ENCODE data around the gene RBL2.
"Not testable (repeated sequence)": the region's sequence is repeated elsewhere in the genome, so short reads cannot be mapped to it uniquely, and the experiment has no call there.

The RBL2 gene, protein sequence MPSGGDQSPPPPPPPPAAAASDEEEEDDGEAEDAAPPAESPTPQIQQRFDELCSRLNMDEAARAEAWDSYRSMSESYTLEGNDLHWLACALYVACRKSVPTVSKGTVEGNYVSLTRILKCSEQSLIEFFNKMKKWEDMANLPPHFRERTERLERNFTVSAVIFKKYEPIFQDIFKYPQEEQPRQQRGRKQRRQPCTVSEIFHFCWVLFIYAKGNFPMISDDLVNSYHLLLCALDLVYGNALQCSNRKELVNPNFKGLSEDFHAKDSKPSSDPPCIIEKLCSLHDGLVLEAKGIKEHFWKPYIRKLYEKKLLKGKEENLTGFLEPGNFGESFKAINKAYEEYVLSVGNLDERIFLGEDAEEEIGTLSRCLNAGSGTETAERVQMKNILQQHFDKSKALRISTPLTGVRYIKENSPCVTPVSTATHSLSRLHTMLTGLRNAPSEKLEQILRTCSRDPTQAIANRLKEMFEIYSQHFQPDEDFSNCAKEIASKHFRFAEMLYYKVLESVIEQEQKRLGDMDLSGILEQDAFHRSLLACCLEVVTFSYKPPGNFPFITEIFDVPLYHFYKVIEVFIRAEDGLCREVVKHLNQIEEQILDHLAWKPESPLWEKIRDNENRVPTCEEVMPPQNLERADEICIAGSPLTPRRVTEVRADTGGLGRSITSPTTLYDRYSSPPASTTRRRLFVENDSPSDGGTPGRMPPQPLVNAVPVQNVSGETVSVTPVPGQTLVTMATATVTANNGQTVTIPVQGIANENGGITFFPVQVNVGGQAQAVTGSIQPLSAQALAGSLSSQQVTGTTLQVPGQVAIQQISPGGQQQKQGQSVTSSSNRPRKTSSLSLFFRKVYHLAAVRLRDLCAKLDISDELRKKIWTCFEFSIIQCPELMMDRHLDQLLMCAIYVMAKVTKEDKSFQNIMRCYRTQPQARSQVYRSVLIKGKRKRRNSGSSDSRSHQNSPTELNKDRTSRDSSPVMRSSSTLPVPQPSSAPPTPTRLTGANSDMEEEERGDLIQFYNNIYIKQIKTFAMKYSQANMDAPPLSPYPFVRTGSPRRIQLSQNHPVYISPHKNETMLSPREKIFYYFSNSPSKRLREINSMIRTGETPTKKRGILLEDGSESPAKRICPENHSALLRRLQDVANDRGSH

DNA sequence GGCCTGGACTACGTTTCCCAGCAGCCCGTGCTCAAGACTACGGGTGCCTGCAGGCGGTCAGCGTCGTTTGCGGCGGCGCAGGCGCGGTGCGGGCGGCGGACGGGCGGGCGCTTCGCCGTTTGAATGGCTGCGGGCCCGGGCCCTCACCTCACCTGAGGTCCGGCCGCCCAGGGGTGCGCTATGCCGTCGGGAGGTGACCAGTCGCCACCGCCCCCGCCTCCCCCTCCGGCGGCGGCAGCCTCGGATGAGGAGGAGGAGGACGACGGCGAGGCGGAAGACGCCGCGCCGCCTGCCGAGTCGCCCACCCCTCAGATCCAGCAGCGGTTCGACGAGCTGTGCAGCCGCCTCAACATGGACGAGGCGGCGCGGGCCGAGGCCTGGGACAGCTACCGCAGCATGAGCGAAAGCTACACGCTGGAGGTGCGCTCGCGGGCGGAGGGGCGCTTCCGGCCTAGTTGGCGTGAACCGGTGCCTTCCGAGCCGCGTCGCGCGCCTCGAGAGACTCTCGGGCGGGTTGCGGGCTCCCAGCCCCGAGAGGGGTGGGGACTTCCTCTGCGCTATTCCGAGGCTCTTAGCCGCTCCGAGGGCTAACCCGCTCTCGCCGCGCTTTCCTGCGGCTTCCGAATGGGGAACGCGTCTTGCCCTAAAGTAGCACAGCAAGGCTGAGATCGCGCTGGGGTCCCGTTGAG, at the start of gene RBL2:
Gene RBL2 (plus strand): TSS at position 95 of the 689 bp plus-strand sequence. CDS start 86 bp downstream, at position 181.
- DNase-seq: peak; percentile 85 to 86

DNA sequence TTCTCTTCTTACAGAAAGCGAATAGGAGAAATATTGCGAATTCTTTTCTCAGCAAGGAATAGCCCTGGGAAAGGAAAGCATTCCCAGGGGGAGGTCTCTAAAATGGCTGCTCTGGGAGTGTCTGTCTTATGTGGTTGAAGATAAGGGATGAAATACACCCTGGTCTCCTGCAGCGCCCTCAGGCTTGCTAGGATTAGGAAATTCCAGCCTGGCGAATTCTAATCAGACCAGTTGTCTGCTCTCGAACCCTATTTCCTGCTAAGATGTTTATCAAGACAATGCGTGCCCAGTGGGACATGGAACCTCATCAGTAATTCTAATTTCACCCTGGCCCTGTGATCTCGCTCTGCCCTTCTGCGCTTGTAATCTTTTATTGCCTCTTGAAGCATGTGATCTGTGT, 49.7 kb upstream of the RBL2 start:
- DNase-seq: not testable (repeated sequence)

DNA sequence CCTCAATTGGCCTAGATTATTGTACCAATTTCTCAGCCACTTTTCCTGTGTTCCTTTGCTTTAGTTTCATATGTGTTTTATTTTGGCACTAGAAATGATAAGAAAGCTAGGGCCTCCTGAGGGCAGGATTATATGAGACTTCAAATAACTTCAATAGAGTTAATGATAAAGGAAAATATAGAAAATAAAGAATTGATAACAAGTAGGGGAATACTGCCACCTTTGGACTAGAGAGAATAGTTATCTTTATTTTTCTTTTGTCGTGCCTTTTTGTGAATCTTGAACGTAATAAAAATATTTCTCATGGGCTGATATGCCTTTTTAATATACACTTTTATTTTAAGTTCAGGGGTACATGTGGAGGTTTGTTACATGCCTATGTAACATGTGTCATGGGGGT, 29.3 kb upstream of the RBL2 start:
- no peak for DNase-seq

DNA sequence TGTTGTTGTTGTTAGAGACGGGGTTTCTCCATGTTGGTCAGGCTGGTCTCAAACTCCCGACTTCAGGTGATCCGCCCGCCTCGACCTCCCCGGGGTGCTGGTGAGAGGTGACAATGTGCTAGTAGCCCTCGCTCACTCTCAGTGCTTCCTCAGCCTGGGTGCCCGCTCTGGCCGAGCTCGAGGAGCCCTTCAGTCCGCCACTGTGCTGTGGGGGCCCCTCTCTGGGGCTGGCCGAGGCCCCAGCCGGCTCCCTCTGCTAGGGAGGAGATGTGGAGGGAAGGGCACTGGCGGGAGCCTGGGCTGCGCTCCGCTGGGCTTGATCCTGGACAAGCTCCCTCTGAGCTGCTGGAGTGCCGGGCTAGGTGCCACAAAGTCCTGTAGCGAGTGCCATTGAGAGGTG, 21.7 kb upstream of the RBL2 start:
- DNase-seq: no peak

DNA sequence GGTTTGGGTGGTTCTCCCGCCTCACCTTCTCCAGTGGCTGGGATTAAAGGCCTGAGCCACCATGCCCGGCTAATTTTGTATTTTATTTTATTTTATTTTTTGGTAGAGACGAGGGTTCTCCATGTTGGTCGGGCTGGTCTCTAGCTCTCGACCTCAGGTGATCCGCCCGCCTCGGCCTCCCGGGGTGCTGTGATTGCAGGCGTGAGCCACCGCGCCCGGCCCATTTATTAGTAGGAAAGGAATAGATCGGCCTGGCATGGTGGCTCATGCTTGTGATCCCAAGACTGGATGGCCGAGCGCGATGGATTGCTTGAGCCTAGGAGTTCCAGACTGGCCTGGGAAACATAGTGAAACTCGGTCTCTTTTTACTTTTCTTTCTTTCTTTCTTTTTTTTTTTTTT, 20.4 kb upstream of the RBL2 start:
- DNase-seq: no peak

DNA sequence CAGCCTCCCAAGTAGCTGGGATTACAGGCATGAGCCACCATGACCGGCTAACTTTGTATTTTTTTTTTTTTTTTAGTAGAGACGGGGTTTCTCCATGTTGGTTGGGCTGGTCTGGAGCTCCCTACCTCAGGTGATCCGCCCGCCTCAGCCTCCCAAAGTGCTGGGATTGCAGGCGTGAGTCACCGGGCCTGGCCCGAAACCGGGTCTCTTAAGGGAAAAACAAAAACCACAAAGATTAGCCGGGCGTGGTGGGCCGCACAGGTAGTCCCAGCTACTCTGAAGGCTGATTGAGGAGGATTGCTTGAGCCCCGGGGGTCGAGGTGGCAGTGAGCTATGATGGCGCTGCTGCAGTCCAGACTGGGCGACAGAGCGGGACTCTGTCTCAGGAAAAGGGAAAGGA, 19.9 kb upstream of the RBL2 start:
- no peak for DNase-seq

DNA sequence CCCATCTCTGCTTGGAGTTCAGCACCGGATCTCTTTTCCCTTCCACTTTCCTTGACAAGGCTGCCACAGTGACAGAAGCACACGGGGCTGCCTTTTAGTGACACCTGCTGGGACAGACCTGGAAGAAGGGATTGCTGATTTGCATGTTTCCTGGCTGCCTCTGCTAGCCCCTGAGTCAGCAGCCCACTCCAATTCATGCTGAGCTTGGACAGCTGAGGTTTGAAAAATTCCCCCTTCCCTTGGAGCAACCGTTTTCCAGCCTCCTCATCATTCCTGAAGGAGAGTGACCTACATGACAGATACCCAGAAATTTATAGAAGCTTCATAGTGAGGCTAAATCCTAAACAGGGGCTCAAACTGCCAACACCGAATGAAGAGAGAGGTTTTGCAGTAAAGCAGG, 18.8 kb upstream of the RBL2 start:
- DNase-seq: no peak

DNA sequence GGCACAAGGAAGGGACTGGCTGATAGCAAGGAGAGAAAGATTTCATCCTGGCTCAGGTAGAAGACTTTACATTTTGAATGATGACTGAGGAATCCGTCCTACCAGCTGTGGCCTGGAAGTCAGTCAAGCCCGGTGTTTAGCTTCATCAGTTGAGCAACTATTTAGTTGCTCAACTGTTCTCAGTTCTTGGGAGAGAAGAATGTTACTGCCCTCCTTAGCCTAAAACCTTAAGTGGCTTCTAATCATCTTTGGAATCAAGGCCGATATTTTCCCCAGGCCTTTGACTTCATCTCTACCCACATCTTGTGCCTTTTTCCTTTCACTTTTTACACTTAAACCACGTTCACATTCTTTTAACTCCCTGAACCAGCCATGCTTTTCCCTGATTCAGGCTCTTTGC, 17.3 kb upstream of the RBL2 start:
- no peak for DNase-seq

DNA sequence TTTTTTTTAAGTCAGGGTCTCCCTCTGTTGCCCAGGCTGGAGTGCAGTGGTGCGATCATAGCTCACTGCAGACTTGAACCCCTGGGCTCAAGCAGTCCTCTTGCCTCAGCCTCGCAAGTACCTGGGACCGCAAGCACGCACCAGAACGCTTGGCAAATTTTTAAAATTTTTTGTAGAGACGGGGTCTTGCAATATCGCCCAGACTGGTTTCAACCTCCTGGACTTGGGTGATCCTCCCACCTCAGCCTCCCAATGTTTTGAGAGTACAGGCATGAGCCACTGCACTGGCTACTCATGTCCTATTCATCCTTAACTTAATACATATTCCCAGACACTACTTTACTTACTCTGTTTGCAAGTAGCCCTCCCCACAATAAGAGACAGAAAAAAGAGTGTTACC, 16.3 kb upstream of the RBL2 start:
- no peak for DNase-seq

DNA sequence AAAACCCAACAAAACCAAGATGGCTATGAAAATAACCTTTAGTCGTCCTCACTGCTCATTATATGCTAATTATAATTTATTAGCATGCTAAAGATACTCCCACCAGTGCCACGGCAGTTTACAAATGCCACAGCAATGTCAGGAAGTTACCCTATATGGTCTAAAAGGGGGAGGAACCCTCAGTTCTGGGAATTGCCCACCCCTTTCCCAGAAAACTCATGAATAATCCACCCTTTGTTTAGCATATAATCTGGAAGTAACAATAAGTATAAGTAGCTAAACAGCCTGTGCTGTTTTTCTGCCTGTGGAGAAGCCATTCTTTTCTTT, 14.9 kb upstream of the RBL2 start:
- not testable (repeated sequence) for DNase-seq

DNA sequence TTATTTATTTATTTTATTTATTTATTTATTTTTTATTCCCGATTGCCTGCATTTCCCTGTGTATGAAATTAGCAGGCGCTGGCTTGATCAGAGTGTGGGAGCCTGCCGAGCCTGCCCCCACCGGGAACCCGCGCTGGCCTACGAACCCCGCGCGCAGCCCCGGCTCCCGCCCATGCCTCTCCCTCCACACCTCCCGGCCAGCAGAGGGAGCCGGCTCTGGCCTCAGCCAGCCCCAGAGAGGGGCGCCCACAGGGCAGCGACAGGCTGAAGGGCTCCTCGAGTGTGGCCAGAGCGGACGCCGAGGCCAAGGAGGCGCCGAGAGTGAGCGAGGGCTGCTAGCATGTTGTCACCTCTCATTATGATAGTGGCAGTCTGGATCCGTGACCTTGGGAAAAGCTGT, 13.0 kb upstream of the RBL2 start:
- no peak for DNase-seq

DNA sequence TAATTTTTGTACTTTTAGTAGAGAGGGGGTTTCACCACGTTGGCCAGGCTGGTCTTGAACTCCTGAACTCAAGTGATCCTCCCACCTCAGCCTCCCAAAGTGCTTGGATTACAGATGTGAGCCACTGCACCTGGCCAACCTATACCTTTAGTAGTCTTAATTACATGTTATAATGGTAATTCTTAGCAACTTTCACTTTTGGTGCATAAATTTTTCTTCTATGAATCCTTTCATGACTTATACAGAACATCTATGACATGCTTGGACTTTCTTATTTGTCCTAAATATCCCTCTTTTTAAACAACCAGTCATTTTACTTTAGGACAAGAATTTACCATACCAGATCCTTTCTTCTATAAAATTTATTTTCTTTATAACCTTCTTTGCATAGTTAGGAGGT, 10.3 kb upstream of the RBL2 start:
- not testable (repeated sequence) for DNase-seq

DNA sequence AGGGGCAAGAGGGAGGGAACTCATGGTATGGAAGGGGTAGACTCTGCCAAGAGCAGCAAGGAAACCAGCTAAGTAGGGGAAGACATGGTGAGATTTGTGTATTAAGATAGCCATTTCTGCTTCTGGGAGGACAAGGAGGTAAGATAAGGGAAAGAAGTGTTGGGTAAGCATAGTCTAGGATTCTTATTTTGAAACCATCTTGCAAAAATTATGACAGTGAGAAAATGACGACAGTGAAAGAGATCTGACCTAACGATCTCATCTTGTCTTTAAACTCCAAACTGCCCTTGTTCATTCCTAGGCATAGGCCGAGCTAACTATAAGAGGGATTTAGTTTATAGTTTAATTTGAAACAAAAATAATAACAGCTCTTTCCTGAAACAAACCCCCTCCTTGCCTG, 5.6 kb upstream of the RBL2 start:
- no peak for DNase-seq

DNA sequence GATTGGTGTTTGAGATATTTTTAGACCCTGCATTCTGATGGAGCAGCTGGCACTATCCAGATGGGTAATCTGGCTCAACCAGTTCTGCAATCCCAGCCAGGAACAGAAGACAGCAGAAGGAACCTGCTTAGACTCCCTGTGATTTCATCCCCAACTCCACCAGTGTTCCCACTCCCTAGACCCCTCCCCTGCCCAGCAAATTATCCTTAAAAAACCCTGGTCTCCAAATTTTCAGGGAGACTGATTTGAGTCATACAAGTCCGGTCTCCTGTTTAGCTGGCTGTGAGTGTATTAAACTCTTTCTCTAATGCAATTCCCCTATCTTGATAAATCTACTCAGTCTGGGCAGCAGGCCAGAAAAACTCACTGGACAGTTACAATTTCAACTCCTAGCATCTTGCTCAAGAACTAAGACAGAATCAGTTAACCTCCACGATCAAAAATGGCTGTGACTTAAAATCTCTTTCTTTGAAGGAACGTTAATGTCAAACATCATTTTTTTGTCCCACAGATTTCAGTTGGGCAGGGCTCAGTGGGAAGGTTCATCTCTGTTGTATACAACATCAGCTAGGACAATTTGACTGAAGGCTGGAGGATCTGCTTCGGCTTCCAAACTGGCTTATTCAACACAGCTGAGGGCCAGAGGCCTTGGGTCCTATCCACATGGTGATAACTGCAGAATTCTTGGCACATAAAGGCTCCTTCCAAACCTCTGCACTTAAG, 4.9 kb upstream of the RBL2 start:
- DNase-seq: no peak

DNA sequence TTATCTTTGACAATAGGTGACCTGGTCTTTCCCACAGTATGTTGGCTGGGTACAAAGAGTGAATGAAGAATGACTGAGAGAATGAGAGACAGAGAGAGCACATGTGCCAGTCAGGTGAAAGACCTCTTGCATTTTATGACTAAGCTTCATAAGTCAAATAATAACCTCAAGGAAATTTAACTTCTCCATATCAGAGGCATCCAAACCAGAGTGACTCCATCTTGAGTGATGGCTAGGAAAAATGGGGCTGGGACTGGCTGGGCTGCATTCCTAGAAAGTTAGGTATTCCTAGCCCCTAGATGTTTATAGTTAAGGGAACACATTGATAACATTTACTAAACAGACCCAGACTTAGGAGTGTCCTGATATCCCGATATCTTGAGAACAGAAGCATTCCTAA, 3.9 kb upstream of the RBL2 start:
- no peak for DNase-seq

DNA sequence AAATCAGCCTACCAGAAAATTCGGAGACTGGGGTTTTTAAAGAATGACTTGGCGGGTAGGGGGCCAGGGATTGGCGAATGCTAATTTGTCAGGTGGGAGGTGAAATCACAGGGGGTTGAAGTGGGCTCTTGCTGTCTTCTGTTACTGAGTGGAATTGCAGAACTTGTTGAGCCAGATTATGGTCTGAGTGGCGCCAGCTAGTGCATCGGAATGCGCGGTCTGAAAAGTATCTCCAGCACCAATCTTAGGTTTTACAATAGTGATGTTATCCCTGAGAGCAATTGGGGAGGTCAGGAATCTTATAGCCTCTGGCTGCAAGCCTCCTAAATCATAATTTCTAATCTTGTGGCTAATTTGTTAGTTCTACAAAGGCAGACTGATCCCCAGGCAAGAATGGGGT, 762 bp upstream of the RBL2 start:
- DNase-seq: no peak

DNA sequence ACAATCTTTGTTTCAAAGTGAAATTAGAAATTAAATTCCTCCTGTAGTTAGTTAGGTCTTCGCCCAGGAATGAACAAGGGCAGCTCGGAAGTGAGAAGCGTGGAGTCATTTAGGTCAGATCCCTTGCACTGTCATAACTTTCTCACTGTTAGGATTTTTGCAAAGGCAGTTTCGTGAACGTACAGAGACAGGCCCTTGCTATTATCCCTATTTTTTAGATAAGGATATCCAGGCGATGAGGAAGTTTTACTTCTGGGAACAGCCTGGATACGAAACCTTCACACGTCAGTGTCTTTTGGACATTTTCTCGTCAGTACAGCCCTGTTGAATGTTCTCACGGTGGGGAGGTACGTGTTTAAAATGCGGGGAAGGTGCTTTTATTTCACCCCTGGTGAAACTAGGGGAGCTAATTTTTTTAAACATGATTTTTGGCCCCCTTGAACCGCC, 318 bp upstream of the RBL2 start:
- DNase-seq: no peak

DNA sequence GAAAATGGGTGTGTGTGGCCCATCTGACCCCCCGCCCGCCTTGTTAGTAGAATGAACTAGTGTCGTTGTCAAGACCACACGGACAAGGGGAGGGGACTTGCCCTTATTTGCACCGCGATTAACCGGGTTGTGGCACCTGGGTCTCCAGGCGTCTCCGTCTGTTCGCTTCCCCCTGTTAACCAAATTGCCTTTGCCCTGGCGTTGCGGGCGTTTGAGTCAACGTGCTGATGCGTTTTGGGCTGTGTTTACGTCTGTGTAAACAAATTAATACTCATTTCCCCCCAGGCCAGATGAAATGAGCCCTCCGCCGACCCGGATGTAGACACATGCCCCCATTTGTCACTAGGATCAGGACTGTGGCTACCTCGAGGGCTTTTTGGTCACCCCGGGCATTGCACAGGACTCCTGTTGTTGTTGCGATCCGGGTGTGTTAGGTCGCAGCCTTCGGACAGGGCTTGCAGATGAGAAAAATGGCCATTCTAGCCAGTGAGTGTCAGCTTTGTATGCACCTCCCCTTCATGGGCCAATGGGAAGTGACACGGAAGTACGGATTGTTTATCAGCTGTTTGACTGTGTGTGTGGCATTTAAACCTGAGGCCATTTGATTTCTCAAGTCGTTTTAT, 906 bp downstream of the RBL2 start:
- peak; percentile 73 to 80 for DNase-seq

DNA sequence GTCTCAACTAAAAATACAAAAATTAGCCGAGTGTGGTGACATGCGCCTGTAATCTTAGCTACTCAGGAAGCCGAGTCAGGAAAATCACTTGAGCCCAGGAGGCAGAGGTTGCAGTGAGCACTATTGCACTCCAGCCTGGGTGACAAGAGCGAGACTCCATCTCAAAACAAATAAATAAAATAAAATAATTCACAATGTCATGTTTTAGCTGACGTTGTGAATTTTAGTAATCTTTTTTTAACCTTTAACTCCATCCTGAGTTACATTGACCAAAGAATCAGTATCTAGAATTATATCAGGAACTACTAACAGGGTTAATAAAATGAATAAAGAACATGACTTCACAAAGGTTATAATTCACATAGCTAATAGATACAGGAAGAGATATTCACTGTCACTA, 5.9 kb downstream of the RBL2 start:
- no peak for DNase-seq

DNA sequence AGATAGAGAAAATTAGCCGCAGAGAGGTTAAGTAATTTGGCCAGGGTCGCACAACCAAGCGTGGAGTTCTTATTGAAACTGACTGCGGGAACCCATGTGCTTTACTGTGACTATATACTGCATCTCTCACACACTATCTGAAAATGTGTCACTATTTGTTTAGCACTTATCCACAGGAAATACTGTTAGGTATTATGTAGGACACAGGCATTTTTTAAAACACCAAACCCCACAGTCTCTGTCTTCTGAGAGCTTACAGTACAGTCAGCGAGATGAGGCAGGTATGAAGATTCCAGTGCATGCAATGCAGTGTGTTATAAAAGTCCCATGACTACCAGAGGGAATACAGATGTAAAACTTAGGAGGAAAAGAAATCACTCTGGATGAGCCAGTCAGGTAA, 11.3 kb downstream of the RBL2 start:
- DNase-seq: peak in 1 of 2 donors; percentile 18

DNA sequence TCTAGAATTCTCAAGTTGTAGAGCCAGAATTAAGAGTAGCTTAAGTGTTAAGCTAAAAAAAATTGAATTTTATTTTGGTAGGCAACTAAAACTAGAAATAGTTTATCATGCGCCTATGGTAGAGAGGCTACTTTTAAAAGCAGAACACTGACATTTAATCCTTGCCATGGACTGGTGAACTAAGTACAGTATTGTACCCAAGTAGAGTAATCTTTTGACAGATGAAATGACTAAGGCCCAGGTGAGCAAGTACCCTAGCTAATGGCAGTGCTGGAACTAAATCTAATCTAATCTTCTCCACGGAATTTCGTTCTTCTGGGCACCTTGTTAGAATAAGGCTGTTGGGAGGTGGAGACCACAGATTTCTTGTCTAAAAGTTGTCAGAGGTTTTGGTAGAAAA, 11.8 kb downstream of the RBL2 start:
- DNase-seq: no peak
